ENCODE results near the gene ANKRD33B.

The ANKRD33B gene

GRCh38 chr5:10579536-10580521, 16.0 kb downstream of the ANKRD33B start:
- no peak for DNase-seq

- no peak for DNase-seq
Observed at GRCh38 chr5:10580531-10581423, 16.9 kb downstream of the ANKRD33B start.

- DNase-seq: no peak
Observed at GRCh38 chr5:10581424-10581748, 17.5 kb downstream of the ANKRD33B start.

DNA sequence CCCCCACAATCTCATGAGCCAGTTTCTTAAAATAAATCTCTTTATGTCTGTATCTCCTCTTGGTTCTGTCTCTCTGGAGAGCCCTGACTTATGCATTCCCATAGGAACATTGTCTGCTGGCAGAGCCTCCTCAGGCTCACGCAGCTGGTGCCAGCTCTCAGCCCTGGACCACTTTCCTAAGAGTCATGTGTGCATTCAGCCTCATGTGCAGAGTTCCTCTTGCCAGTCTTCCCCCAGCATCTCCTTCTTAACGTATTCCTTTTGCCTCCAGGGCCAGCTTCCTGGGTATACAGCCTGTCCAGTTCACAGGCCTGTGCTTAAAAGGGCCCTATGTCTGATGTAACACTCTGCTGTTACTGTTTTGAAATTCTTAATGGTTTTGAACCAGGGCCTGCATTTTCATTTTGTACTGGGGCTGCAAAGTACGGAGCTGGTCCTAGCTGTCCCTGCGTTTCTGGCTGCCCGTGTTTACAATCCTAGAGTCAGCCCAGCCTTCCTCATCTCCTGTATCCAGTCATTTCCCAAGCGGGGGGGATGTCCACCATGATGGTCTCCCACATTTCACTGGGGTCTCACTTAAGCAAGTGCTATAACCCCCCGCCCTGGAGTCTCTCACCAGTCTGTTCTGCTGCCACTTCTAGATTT, 18.1 kb downstream of the ANKRD33B start:
- no peak for DNase-seq

DNA sequence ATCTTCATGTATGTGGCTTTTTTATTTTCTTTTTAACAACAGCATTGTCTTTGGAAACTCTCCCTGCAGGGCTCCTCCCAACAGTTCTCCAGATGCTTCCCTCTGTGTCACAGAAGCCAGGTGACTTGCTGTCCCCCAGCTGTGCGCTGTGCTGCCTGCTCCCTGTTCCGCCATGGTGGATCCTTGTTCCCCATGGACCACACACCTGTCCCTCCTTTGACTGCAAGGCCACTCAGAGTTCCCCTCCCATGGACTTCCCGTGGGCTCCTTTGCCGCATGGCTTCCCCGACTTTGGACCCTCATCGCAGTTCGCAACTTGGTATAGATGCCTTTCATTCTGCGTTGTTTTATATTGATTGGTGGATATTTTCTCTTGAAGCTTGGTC, 18.6 kb downstream of the ANKRD33B start:
- DNase-seq: no peak

DNA sequence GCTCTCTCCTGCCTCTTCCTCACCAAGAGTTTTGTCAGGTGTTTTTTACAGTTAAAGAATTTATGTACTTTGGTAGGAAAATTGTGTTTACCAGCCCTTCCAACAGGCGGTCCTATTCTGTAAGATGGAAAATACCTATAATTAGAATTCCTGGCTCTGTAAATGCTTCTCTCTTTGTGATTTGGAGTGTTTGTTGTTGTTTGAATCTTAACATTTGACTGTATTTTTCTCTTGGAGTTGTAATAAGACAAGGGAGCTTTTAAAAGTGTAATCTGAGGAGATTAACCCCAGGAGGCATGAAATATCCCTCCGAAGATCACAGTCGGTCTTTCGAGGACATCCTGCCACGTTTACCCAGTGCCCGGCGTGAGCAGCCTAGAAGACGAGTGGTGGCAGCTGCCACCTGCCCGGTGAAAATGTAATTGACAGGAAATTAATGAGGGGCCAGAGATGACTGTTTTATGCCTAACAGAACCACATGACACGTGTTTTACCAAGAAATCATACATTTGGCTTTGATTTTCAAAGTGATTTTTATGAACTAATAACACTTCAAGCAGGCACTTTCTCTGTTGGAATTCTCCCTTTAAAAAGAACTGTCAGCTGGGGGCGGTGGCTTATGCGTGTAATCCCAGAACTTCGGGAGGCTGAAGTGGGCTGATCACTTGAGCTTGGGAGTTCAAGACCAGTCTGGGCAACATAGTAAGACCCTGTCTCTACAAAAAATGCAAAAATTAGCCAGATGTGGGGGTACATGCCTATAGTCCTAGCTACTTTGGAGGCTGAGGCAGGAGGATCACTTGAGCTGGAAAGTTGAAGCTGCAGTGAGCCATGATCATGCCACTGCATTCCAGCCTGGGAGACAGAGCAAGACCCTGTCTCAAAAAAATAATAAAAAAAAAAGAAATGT, 20.0 kb downstream of the ANKRD33B start:
- no peak for DNase-seq

DNA sequence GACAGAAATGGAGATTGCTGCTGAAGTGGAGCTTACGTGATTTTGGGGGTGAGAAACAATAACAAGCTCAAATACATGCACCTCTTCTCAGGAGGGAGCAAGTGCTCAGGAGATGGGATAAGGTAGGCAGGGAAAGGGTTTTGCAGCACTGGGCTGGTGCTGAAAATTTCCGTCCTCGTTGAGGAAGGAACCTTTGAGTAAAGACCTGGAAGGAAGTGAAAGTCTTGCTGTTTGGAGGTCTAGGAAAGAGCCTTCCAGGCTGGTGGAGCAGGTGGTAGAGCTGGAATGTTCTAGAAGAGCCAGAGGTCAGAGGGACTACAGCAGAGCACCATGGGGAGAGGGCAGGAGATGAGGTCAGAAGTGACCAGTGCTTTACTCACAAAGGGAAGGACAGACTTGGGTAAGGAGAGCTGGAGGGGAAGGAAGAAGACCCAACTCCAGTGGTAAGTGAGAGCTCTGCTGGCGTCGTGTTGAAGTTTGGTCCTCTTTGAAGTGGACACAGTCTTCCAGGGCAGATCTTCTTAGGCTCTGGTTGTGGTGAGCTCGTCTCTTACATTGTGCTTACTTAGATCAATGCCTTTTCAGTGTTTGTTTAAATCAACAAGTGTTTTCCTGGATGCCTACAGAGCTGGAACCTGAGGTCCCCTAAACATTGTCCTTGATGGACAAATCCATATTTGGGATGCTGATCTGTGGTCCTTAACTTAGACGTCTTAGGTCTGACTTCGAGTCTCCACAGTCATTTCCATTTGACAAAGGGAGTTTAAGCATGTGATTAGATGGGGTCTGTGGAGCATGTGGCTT, 21.0 kb downstream of the ANKRD33B start:
- no peak for DNase-seq

- DNase-seq: no peak
Observed at GRCh38 chr5:10585518-10585915, 21.6 kb downstream of the ANKRD33B start.

DNA sequence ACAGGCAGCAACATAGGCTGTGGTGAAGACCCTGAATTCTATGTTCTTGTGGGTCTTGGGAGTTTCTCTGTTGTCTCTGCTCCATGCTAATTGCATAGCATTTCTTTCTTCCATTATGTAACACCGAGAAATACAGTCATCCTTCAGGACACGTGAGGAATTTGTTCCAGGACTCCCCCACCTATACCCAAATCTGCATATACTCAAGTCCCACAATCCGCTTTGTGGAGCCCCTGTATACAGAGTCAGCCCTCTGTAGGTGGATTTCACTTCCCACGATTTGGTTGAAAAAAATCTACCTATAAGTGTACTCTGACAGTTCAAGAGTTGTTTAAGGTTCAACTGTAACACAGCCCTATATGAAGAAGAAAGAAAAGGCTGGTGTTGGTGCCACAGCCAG, 22.1 kb downstream of the ANKRD33B start:
- no peak for DNase-seq

DNA sequence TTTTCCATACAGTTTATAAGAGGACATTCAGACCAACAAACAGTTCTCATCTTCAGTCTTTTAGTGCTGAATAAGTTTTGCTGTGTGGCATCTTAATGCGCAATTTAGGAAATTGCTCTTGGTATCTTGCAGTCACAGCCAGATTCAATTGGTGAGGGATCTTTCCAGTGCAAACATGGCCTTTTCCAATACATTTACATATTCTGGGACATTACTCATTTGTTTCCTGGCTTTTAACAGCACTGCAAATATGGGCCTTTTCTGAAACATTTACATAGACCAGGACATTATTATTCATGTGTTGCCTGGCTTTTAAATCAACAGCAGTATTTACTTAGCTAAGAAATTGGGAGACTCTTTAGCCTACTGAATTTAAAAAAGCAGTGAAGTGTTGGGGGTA, 22.7 kb downstream of the ANKRD33B start:
- no peak for DNase-seq

DNA sequence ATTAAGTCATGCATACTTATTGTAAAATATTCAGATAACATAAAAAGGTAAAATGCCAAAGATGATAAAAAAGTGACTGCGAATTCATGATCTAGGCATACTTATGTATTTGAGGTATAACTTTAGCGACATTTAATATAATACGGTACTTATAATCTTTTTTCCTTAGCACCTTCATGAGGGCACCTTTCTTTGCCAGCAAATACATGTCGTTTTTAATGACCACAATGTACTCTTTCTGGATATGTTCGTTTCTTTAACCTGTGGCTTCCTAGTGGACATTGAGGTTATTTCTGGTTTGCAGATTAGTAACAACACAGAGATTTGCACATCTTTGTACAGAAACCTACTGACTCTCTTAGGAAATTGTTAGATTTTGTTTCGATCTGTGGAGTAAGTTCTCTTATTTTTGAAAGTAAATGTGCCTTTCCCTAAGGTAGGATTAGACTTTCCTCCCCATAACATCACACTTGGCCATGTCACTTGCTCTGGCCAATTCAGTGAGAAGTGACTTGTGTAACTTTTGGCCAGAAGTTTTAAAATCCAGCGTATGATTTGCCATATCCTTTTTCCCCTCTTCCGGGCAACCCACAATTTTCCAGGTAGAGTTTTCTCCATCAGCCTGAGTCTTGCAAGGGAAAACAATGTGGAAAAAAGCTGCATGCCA, 24.4 kb downstream of the ANKRD33B start:
- DNase-seq: no peak

DNA sequence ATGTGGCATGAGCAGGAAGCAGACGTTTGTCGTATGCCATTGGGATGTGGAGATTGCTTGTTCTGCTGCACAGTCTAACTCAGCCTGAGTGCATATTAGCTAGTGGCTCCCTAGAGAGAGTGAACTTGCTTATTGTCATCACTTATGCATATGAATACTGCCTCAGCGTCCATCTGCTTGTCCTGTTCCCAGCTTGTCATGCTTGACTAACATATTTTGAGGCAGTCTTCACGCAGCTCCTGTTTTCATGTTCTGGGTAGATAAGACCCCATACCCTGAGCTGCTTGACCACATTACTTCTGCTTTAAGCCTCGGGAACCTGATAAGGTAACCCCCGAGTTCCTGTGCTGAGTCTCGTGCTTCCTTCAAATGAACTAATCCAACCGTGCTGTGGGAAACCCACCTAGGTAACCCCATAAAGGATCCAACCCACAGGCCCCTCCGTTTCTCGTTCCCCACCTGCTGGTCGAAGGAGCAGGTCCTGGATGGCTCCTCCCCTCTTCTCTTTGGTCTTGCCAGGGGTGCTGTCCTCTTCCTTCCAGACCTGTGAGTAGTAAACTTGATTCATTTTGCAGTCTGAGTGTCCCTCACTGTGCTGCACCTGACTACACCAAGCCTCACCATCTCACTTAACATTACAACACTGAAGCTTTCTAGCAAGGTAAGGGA, 25.0 kb downstream of the ANKRD33B start:
- no peak for DNase-seq

DNA sequence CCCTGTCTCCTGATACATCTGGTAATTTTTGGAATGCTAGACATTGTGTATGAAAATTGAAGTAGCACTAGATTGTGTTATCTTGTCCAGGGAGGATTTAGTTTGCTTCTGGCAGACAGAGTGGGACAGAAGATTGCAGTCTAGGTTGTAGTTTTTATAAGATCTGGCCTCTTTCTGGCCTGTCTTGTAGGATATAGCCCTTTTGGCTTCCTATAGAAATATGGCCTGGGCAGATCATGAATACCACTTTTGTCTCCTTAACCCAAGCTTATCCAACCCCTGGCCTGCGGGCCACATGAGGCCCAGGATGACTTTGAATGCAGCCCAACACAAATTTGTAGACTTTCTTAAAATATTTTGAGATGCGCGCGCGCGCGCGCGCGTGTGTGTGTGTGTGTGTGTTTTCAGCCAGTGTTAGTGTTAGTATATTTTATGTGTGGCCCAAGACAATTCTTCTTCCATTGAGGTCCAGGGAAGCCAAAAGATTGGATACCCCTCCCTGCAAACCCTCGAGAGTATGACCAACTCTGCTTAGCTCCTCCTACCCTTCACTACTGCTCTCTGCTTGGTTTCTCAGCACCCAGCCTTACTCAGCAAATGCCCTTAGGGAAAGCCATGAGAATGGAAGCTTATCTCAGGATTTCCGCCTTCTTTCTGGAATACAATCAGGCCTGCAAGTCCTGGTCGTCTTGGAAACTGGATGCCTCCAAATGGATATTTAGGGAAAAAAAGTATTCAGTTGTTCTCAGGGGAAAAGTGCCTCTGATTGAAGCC, 26.5 kb downstream of the ANKRD33B start:
- DNase-seq: no peak

- DNase-seq: no peak
Observed at GRCh38 chr5:10591159-10591558, 27.3 kb downstream of the ANKRD33B start.

- no peak for DNase-seq
Observed at GRCh38 chr5:10591966-10592365, 28.1 kb downstream of the ANKRD33B start.

- no peak for DNase-seq
Observed at GRCh38 chr5:10592601-10593000, 28.7 kb downstream of the ANKRD33B start.

GRCh38 chr5:10593531-10594181, 29.8 kb downstream of the ANKRD33B start:
- no peak for DNase-seq

- no peak for DNase-seq
Observed at GRCh38 chr5:10594591-10595210, 30.8 kb downstream of the ANKRD33B start.
